GM21786 (cell line): ENCODE measurements around the gene PIP5K1C.

Experiments
- ATAC-seq: cut with Tn5 transposase; IDR thresholded peaks from one replicate; pipeline ENCODE4 v1.9.1; 2021; ENCODE audit not compliant: unreplicated experiment

Gene PIP5K1C

GRCh38 chr19:3612330-3612729 is 87.9 kb downstream of the PIP5K1C start:
- no peak for ATAC-seq

DNA sequence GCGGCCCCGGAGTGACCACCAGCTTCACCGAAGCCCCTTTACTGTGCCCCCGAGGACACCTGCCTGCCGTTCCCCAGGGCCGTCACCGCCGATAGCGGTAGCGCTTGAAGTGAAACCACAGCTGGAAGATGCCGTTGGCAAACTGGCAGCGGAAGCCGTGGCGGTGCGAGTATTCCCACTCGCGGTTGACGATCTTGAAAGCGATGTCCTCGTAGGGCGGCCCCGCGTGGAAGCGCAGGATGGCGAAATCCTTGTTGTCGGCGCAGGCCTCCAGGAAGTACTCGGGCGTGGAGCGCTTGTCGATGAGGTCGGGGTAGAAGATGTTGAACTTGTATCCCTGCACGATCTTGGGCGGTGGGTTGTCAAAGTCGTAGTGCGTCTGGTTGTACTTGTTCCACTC is 88.4 kb downstream of the PIP5K1C start:
- no peak for ATAC-seq

DNA sequence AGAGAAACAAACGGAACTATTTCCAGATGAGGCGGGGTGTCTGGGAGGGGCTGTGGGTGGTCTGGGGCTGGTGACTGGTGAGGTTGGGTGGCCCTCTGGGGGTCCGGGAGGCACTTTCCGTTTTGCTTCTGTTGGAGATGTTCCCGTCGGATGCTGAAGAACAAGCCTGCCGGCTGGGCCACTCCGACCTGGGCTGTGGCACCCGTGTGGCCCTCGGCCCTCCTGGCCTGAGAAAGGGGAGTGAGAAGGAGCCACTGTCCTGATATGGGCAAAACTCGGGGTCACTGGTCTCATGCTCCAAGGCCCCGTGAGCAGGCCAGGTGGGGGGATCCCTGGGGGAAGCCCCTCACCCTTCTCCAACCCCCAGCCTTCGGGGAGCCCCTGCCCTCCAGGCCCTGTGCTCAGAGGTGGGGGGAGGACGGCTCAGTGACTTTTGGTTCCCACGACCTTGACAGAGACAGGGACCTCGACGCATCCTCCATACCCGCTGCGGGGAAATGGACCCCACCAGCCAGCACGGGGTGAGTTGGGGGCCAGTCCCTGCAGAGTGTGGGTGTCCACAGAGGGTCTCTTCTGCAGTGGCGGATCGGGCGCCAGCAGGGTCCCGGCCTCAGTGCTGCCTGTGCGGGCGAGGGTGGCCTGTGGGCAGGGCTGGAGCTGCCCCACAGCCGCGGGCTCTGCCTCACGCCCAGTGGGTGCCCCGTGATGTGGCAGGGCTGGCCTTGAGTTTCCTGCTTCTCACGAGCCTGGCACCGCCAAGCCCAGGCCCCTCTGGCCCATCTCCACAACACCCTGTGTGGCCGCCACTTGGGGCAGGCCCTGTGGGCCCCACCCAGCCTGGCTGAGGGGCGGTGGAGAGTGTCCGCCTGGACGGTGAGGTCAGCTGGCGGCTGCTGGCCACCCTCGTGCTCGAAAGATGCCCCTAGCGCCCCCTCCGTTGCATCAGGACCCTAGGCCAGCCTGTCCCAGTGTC is 89.2 kb downstream of the PIP5K1C start:
- ATAC-seq = no peak

DNA sequence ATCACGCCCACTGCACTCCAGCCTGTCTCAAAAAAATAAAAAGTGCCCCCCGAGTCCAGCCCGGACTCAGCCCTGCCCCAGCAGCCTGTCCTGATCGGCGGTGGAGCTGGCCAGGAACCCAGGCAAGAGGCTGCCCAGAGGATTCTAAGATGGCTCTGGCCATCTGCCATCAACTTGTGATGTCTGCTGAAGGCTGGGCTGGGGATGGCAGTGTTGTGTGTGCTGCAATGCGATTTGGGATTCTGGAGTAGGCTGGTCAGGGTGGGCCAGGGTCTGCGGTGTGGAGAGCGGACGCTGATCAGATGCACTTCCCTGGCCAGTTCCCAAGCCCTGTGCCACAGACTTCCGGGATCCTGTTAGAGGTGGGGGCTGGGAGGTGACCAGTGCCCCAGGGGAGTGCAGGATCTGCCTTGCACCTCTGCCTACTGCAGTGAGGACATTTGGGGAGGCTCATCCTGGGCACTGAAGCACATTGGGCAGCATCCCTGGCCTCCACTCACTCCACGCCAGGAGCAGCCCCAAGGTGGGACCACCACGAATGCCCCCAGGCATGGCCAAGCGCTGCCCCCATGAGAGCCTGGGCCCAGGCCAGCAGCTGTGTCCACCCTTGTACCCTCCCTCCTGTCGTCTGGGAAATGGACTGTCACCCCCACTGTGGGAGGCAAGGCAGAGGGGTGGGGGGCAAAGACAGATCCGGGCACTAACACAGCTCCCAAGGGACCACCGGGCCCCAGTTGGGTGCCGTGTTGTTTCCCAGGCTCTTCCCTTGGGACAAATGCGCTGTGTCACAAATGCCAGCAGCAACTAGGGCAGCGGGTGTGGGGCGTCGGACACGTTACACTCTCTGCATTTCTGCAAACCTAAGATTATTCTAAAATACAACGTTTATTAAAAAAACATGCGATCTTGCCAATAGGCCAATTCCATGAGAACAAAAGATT is 90.2 kb downstream of the PIP5K1C start:
- ATAC-seq = no peak

GRCh38 chr19:3608750-3609322 is 91.4 kb downstream of the PIP5K1C start:
- ATAC-seq = no peak

DNA sequence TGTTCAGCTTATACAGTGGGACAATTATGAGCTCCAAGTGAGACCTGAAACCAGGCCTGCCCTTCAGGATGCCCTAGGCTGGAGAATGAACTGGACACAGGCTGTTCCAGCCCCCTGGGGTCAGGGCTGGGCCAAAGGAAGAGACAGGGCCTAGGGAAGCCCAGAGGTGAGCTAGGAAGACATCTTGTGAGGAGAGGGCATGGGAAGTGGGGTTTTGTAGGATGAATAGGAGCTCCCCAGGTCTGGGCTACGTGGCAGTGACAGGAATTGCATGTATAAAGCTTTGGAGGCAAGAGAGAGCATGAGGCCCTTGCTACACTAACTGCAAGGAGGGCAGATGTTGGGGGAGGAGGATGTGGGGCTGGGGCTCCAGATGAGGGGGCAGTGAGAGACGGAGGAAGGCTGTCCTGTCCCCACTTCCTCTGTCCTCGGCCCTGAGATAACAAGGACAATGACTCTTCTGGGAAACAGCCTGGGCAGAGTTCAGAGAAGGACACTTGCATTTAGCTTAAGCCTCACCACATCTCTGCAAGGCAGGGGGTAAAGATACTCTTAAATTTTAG is 92.1 kb downstream of the PIP5K1C start:
- ATAC-seq = no peak

- no peak for ATAC-seq
Observed at GRCh38 chr19:3607303-3608078, 92.8 kb downstream of the PIP5K1C start.

DNA sequence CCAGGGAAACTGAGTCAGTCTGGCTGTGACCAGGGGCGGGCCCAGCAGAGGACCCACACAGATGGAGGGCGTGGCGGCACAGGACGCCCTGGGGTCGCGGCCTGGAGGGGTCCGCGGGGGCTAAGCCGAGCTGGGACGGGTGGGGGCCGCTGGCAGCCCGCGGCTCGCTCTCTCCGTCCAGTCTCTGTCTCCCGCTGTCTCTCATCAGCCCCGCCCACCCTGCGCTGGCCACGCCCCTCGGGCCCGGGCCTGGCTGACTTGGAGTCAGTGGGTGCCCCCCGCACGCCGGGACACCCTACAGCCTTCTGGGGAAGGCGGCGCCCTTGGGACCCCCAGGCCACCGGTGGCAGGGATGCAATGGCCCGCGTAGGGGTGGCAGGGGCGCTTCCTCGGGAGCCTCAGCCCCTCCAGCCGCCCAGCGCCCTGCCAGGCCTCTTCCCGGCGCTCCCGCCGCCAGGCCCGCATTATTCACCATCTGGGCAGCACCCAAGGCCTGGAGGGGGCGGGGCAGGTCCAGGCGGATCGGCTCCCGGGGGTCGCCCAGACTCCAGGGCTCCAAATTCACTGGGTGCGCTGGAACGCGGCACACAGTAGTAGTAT is 93.5 kb downstream of the PIP5K1C start, which contains the start of gene TBXA2R:
TSS of gene TBXA2R (minus strand) at position 186 of the 600 bp plus-strand sequence. CDS start 6,241 bp downstream, outside the sequence.
- no peak for ATAC-seq

DNA sequence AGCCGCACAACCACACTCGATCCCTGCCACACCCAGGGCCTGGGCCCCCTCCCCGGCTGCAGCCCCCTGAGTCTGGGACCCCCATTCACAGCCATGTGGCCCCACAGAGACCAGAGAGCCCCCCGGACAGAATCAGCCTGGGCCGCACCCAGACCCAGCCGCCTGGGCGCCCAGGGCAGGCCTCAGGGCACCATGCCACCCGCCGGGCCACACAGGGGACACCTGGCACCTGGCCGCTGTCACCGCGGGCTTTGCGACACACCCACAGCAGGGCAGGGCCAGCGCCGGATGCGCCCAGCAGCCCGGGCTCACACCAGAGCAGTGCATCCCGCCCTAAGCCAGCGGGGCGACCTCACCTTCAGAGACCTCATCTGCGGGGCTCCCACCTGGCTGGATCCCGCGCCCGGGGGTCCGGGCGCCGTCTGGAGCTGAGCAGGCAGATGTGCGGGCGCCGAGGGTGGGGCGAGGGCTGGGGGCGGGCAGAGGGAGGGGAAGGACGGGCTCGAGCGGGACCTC is 94.0 kb downstream of the PIP5K1C start:
- no peak for ATAC-seq

DNA sequence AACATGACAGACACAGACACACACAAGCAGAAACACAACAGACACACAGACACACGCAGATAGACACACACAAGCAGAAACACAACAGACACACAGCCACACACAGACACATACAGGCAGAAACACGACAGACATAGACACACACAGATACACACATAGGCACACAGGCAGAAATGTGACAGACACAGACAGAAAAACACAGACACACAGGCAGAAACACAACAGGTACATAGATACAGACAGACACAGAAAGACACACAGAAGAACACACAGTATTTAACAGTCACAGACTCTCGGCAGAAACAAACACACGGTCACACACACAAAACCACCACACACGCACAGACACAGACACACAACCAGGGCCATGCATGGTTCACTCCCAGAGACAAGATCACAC is 94.5 kb downstream of the PIP5K1C start:
- no peak for ATAC-seq

GRCh38 chr19:3605361-3605760 is 94.9 kb downstream of the PIP5K1C start:
- no peak for ATAC-seq

DNA sequence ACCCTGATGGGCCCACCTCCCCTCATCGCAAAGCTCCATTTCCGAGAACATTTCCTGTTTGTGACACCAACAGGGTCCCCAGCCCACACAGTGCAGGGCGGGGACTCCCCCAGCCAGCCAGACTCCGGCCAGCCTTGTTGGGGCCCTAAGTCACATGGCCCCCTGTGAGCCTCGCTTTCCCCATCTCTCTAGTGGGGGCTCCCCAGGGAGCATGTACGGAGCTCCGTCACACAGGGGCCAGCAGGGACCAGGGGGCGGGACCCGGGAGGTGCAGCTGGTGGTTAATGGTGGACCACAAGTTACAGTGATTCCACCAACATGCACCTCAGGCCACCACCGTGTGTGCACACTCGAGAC is 95.3 kb downstream of the PIP5K1C start:
- ATAC-seq = no peak

DNA sequence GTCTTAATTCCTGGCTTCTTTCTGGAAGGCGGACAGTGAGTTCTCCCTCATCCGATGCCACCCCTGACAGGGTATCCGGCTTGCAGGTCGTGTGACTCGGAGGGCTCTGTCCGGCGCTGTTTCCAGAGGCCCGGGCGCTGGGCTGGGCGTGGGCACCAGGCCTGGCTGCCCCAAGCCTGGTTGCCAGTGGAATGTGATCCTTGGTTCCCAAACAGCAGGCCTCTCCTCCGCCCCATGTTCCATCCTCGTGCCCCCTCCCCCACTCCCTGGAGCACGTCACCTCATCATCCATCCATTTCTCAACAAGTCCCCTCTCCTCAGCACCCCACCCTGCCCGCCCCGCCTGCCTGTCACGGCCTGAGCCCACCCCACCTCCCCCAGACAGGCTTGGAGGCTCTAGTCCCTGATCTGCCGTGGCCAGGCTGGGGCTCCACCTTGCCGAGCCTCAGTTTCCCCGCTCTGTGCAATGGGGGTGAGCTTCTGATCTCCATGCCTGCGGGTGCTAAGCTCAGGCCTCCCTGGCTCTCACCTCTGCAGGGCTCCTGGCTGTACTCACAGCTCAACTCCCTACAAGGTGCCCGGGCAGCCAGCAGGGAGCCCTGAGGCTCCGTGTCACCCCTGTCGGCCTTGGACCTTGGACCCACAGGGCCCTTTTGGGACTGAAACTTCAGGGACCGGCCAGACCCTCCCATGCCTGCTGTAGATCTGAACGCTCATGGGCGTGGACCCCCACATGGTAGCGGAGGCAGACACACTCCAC is 95.9 kb downstream of the PIP5K1C start:
- no peak for ATAC-seq

GRCh38 chr19:3603121-3603811 is 97.0 kb downstream of the PIP5K1C start:
- no peak for ATAC-seq

GRCh38 chr19:3601021-3601420 is 99.2 kb downstream of the PIP5K1C start:
- no peak for ATAC-seq

- ATAC-seq = no peak
Observed at GRCh38 chr19:3599776-3600187, 100.5 kb downstream of the PIP5K1C start.

GRCh38 chr19:3595521-3596061 is 104.7 kb downstream of the PIP5K1C start:
- ATAC-seq = no peak

- no peak for ATAC-seq
Observed at GRCh38 chr19:3593156-3593555, 107.1 kb downstream of the PIP5K1C start.
